AG04449 (cell line): ENCODE measurements around the gene TSPAN5.

ENCODE experiments used
- CTCF ChIA-PET: fragments of 350-600 bp; formaldehyde crosslinking; extraction: SDS; loops from one replicate; lab custom pipeline; 2021; ENCODE audit warnings: antibody characterized with exemption; lab: Yijun Ruan, JAX
- POLR2A ChIA-PET: fragments of 400-600, 350-600 bp; formaldehyde crosslinking; extraction: SDS; loops from one replicate; lab custom pipeline; 2020; ENCODE audit warnings: antibody characterized with exemption, inconsistent platforms; lab: Yijun Ruan, JAX
- DNase-seq: peaks from one replicate; pipeline ENCODE4 v3.0.0-alpha.2; 2010; ENCODE audit warnings: low read depth, low spot score
- H3K4me3 ChIP-seq: 2 replicates; pipeline ENCODE4 v1.5.1; 2011; ENCODE audit warnings: low read depth, mild to moderate bottlenecking, control low read depth, low read length
- TF ChIP-seq, protein P1 (sequence below): IDR thresholded peaks from one replicate; pipeline ENCODE4 v1.5.1; 2011; ENCODE audit warnings: mild to moderate bottlenecking, moderate library complexity, low read length, control low read depth, inconsistent platforms; ENCODE audit not compliant: insufficient read depth; ENCODE audit errors: missing control alignments

TSPAN5 gene

DNA sequence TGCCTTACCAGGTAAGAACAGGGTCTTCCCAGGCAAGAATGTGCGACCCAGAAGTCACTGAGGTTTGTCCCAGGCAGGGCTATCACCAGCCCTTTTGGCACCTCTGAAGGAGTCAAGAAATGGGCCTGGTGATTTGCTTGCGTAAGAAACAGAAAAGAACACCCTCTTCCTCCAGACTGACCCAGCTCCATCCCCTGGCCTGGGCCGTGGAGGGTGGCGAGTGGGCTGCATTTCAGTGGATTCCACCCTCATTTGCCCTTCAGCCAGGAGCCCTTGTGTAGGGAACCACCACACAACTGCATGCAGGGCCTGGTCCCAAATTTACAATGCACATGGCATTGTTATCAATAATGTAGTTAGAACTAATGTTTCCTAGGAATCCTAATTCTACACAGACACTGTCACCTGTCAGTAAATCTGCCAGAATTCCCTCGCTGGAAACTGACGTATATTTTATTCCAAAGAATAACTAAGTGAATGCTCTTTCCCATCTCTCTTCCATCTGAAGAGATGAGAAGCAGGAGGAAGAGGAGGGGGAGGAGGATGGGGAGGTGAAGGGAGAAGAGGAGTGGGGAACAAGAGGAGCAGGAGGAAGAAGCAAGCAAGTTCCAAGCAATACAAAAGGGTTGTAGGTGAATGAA is 46.6 kb downstream of the TSPAN5 start:
- CTCF ChIA-PET = interaction anchor here (2.2 kb wide), 1 partner anchor 144 kb away, joined by 4 read pairs; no protein-coding TSS in a partner anchor

DNA sequence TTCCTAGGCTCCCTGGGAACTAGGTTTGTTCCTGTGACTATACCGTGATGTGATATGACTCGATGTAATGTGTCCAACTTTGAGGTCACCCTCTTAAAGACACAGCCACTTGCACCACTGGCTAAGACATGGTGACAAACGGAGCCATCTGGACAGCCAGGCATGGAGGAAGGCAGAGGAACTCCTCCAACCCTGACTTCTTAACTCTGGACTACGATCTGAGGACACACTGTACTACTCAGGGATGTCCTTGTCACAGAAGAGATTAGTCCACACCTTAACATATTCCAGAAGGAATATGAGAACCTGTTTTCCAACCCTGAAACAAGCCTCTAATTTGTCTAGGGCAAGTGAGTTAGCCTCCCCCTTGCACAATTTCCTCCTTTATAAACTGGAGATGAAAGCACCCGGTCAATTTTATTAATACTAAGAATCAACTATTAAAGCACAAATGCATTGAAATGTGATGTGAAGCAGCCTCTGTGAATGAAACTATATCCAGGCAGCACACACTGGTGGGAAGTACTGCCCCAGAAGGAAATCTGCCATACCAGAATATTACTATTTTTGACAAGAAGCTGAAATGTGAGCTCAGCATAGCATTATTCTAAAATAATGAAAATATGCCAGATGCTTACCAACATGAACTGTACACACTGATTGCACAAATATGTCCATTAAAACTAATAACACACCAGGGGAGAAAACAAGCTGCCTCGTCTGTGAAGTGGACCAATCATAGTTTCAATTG is 47.3 kb downstream of the TSPAN5 start:
- no peak for DNase-seq
- CTCF ChIA-PET = interaction anchor here (2.2 kb wide), 1 partner anchor 143 kb away, joined by 4 read pairs; no protein-coding TSS in a partner anchor
- H3K4me3 ChIP-seq = no peak overlapping the region
- POLR2A ChIA-PET = no interaction called here
- TF ChIP-seq, protein P1, sequence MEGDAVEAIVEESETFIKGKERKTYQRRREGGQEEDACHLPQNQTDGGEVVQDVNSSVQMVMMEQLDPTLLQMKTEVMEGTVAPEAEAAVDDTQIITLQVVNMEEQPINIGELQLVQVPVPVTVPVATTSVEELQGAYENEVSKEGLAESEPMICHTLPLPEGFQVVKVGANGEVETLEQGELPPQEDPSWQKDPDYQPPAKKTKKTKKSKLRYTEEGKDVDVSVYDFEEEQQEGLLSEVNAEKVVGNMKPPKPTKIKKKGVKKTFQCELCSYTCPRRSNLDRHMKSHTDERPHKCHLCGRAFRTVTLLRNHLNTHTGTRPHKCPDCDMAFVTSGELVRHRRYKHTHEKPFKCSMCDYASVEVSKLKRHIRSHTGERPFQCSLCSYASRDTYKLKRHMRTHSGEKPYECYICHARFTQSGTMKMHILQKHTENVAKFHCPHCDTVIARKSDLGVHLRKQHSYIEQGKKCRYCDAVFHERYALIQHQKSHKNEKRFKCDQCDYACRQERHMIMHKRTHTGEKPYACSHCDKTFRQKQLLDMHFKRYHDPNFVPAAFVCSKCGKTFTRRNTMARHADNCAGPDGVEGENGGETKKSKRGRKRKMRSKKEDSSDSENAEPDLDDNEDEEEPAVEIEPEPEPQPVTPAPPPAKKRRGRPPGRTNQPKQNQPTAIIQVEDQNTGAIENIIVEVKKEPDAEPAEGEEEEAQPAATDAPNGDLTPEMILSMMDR = no peak

More for the DNA sequence above, 46.6 kb downstream of the TSPAN5 start:
- POLR2A ChIA-PET = no interaction called here
- DNase-seq = no peak
- TF ChIP-seq, protein P1 = no peak
- no peak overlapping the region for H3K4me3 ChIP-seq

DNA sequence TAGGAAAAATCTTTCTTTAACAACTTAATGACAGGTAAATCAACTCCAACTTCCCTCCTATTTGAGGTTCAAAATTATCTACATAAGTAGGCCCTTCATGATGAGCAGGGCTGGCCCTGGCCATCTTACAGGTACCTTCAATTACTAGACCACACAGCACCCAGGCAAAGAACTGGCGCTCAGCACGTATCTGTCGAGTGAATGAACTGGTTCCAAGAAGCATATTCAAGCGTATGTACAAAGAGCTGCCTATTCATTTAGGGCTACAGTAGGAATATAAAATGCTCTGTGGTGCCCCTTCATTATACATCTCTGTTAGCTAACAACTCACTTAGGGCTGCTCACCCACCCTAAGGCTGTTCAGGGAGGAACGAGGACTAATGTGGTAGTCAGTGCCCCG is 48.0 kb downstream of the TSPAN5 start:
- DNase-seq = no peak
- no peak overlapping the region for H3K4me3 ChIP-seq
- CTCF ChIA-PET = interaction anchor here (2.2 kb wide), 1 partner anchor 143 kb away, joined by 4 read pairs; no protein-coding TSS in a partner anchor
- POLR2A ChIA-PET = no interaction called here
- TF ChIP-seq, protein P1 = no peak

DNA sequence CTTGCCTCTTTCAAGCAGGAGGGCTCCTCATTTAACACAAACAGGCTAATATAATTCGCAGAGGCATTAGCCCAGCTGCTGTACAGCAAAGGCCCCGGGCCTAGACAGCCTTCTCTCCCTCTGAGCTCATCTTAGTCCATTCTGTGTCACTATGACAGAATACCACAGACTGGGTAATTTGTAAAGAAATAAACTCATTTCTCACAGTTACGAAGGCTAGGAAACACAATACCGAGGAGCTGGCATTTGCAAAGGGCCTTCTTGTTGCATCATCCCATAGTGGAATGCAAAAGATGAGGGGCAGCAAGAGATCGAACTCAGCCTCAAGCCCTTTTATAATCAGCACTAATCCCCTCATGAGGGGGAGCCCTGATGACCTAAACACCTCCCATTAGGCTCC is 48.5 kb downstream of the TSPAN5 start:
- CTCF ChIA-PET = interaction anchor here (2.2 kb wide), 1 partner anchor 142 kb away, joined by 4 read pairs; no protein-coding TSS in a partner anchor
- POLR2A ChIA-PET = no interaction called here
- no peak overlapping the region for H3K4me3 ChIP-seq
- no peak for DNase-seq
- TF ChIP-seq, protein P1 = no peak

DNA sequence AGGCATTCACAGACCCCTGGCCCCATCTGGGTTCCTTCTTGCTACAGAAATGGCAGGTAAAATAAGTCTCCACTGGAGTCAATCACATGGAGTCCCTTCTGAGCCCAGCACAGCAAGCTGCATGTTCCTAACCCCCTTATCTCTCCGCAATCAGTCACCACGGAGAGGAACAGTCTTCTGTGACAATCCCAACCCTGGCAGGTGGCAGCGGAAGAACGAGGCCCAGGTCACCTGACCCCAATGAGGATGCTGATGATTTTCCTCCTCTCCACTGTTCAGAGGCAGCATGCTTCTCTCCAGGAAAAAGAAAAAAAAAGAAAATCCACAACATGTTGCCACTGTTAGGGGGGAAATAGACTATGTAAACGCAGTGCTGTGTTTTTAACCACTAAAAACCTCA is 50.1 kb downstream of the TSPAN5 start:
- TF ChIP-seq, protein P1 = no peak
- H3K4me3 ChIP-seq = no peak overlapping the region
- ChIA-PET POLR2A (no interaction called here), CTCF (no interaction called here)
- DNase-seq = no peak

DNA sequence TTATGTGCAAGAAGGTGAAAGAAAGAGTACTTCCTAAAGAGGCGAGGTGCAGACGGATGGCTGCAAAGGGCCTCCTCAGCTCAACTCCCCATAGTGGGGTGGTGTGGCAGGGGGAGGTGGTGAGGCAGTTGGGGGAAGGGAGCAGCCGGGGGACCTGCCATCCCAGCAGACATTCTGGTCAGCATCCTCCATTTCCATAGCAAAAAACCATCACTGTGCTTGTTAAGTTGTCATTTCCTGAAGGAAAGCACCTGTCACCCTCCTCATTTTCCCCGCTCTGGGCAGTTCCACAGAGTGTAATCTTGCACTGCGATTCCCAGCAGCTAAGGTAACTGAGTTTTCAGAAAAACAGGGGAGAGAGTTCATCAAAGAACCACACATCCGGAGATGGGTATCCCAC is 51.5 kb downstream of the TSPAN5 start:
- DNase-seq = no peak
- H3K4me3 ChIP-seq = no peak overlapping the region
- TF ChIP-seq, protein P1 = no peak
- ChIA-PET POLR2A (no interaction called here), CTCF (interaction anchor here (0.7 to 1.0 kb wide), 2 partner anchors 16 to 22 kb away, joined by 3 to 4 read pairs; no protein-coding TSS in a partner anchor)
